PC-9 (cell line): ENCODE results near the gene MED16. TPM values are rescaled to one million over a fixed set of nuclear protein-coding genes. Genes with fewer than 3 reads are reported as not detected.
"Not testable (repeated sequence)": the region's sequence is repeated elsewhere in the genome, so short reads cannot be mapped to it uniquely, and the experiment has no call there.

Experiments
- BruUV-seq: library from RNA; stranded (reverse); fragments of 400-500 nt; replicated peaks from 2 replicates; lab custom pipeline; 2021; lab: Mats Ljungman, UMichigan
- CTCF ChIA-PET: fragments of 300-600 bp; sonication (Branson Sonifier 250); formaldehyde crosslinking; loops from one replicate; lab custom pipeline; 2022; ENCODE audit warnings: antibody characterized with exemption; lab: Charles Lee
- POLR2A ChIA-PET: fragments of 300-600 bp; sonication (Branson Sonifier 250); formaldehyde crosslinking; loops from one replicate; lab custom pipeline; 2022; ENCODE audit warnings: antibody characterized with exemption; ENCODE audit not compliant: unreplicated experiment; lab: Charles Lee
- DNase-seq, 2 experiments: peaks; one replicate each; pipeline versions ENCODE4 v3.0.0 to v3.0.0-alpha.2; 2015 to 2022; ENCODE audit warnings: mixed read lengths in 1 of 2
- H2AFZ ChIP-seq: fragments of 200-600 bp; sonication (generic); 2 replicates; pipeline ENCODE4 v1.8.1; 2017; ENCODE audit warnings: antibody characterized with exemption
- H3F3A ChIP-seq: fragments of 200-600 bp; sonication (generic); 2 replicates; pipeline ENCODE4 v1.8.1; 2017; ENCODE audit warnings: antibody characterized with exemption, mild to moderate bottlenecking, low read depth; ENCODE audit not compliant: insufficient read depth
- H3K27ac ChIP-seq: fragments of 200-600 bp; sonication (generic); 2 replicates; pipeline ENCODE4 v1.6.1; 2016; ENCODE audit warnings: mixed run types
- H3K27me3 ChIP-seq: fragments of 200-600 bp; sonication (generic); 2 replicates; pipeline ENCODE4 v1.6.1; 2016; ENCODE audit warnings: low read depth, mixed run types; ENCODE audit not compliant: insufficient read depth
- H3K36me3 ChIP-seq: fragments of 200-600 bp; sonication (generic); 2 replicates; pipeline ENCODE4 v1.6.1; 2016; ENCODE audit warnings: low read depth, mixed run types
- H3K4me1 ChIP-seq: fragments of 200-600 bp; sonication (generic); replicated peaks from 2 replicates; pipeline ENCODE4 v1.6.1; 2016; ENCODE audit warnings: mixed run types; ENCODE audit not compliant: insufficient read depth
- H3K4me2 ChIP-seq: fragments of 200-600 bp; sonication (generic); 2 replicates; pipeline ENCODE4 v1.6.1; 2017; ENCODE audit warnings: mixed run types
- H3K4me3 ChIP-seq: fragments of 200-600 bp; sonication (generic); 2 replicates; pipeline ENCODE4 v1.6.1; 2016; ENCODE audit warnings: mixed run types
- H3K79me2 ChIP-seq: fragments of 200-600 bp; sonication (generic); 2 replicates; pipeline ENCODE4 v1.6.1; 2017; ENCODE audit warnings: low read depth, mixed run types
- H3K9me2 ChIP-seq: fragments of 200-600 bp; sonication (generic); 2 replicates; pipeline ENCODE4 v1.8.1; 2017; ENCODE audit warnings: mild to moderate bottlenecking; ENCODE audit not compliant: insufficient read depth
- H3K9me3 ChIP-seq: fragments of 200-600 bp; sonication (generic); 2 replicates; pipeline ENCODE4 v1.8.1; 2016; ENCODE audit warnings: low read depth; ENCODE audit not compliant: insufficient read depth
- H4K20me1 ChIP-seq: fragments of 200-600 bp; sonication (generic); 2 replicates; pipeline ENCODE4 v1.8.1; 2017; ENCODE audit not compliant: insufficient read depth
- CTCF ChIP-seq: fragments of 200-600 bp; sonication (generic); conservative IDR thresholded peaks from 2 replicates; pipeline ENCODE4 v1.6.1; 2017; ENCODE audit warnings: mixed run types, antibody characterized with exemption, mild to moderate bottlenecking, moderate library complexity
- EZH2 ChIP-seq: fragments of 200-600 bp; sonication (generic); IDR thresholded peaks from 2 replicates; pipeline ENCODE4 v1.8.0; 2017; ENCODE audit warnings: antibody characterized with exemption, low read depth
- intact Hi-C: fragments of 100-400 bp; cut with micrococcal nuclease; formaldehyde crosslinking; loops from one replicate; pipeline ENCODE4 v1.10.0; 2022; ENCODE audit not compliant: unreplicated experiment
- total RNA-seq: library from RNA; stranded (reverse); gene quantifications from 2 replicates; pipeline ENCODE4 v1.2.3, GENCODE V29; 2021

The MED16 gene
- total RNA-seq, 1 experiment from 2014 or later, result 54.7 TPM

GRCh38 chr19:879711-880438 lies 13.1 kb downstream of the MED16 start:
- Histone ChIP-seq H3K4me3 (no peak overlapping the region), H4K20me1 (peaks cover 31% of the 10 kb centered on the region), H2AFZ (no peak overlapping the region), H3K9me3 (no peaks in the 10 kb centered on the region), H3F3A (peaks cover 10% of the 10 kb centered on the region; the same call in 1 of the 2 replicates), H3K9me2 (no peaks in the 10 kb centered on the region), H3K4me1 (peaks cover 13% of the 10 kb centered on the region), H3K36me3 (no peaks in the 10 kb centered on the region), H3K79me2 (no peaks in the 10 kb centered on the region), H3K27ac (no peak overlapping the region), H3K4me2 (no peak overlapping the region), H3K27me3 (no peaks in the 10 kb centered on the region)
- intact Hi-C loops, result no loop called here
- BruUV-seq, result no TSS peak
- POLR2A ChIA-PET, result interaction anchor here (1.0 kb wide), 1 partner anchor 147 kb away, joined by 6 read pairs; no protein-coding TSS in a partner anchor
- TF ChIP-seq EZH2, result no peak
- TF ChIP-seq CTCF, result no peak
- CTCF ChIA-PET, result interaction anchor here (0.9 kb wide), 1 partner anchor 190 kb away, joined by 5 read pairs; no protein-coding TSS in a partner anchor
- no peak for DNase-seq

DNA sequence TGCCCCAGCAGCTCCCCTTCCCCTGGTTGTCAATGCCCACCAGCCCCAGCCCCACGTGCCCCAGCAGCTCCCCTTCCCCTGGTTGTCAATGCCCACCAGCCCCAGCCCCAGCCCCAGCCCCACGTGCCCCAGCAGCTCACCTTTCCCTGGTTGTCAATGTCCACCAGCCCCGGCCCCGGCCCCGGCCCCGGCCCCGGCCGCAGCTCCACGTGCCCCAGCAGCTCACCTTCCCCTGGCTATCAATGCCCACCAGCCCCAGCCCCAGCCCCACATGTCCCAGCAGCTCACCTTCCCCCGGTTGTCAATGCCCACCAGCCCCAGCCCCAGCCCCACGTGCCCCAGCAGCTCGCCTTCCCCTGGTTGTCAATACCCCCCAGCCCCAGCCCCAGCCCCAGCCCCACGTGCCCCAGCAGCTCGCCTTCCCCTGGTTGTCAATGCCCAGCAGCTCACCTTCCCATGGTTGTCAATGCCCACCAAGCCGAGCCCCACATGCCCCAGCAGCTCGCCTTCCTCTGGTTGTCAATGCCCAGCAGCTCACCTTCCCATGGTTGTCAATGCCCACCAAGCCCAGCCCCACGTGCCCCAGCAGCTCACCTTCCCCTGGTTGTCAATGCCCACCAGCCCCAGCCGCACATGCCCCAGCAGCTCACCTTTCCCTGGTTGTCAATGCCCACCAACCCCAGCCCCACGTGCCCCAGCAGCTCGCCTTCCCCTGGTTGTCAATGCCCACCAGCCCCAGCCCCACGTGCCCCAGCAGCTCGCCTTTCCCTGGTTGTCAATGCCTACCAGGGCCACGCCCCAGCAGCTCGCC lies 14.0 kb downstream of the MED16 start:
- DNase-seq, H3K4me3 ChIP-seq, H3K27ac ChIP-seq, H3K4me1 ChIP-seq, H3K79me2 ChIP-seq, BruUV-seq, intact Hi-C loops, H2AFZ ChIP-seq, H3K9me3 ChIP-seq, H3K36me3 ChIP-seq, H3F3A ChIP-seq, H3K27me3 ChIP-seq, H3K9me2 ChIP-seq, H3K4me2 ChIP-seq: not testable (repeated sequence)
- CTCF ChIA-PET, result interaction anchor here (0.6 to 0.9 kb wide), 2 partner anchors 189 to 205 kb away, joined by 3 to 5 read pairs; no protein-coding TSS in a partner anchor
- POLR2A ChIA-PET, result interaction anchor here (0.6 to 1.0 kb wide), 3 partner anchors 27 to 148 kb away, joined by 5 to 12 read pairs (median 6); no protein-coding TSS in a partner anchor
- H4K20me1 ChIP-seq, result peaks cover 22% of the 10 kb centered on the region

GRCh38 chr19:877992-878660 lies 14.9 kb downstream of the MED16 start:
- H3K9me3 ChIP-seq, H3K9me2 ChIP-seq, H3K4me3 ChIP-seq, H3K4me2 ChIP-seq, H3K4me1 ChIP-seq, BruUV-seq, H3K27me3 ChIP-seq, H3K27ac ChIP-seq, H2AFZ ChIP-seq, DNase-seq, H3K36me3 ChIP-seq, H3K79me2 ChIP-seq, intact Hi-C loops: not testable (repeated sequence)
- H3F3A ChIP-seq, result peaks cover 12% of the 10 kb centered on the region; the same call in 1 of the 2 replicates
- ChIA-PET CTCF (interaction anchor here (0.6 kb wide), 1 partner anchor 206 kb away, joined by 3 read pairs; no protein-coding TSS in a partner anchor), POLR2A (interaction anchor here (0.6 kb wide), 1 partner anchor 28 kb away, joined by 12 read pairs; no protein-coding TSS in a partner anchor)
- peaks cover 21% of the 10 kb centered on the region for H4K20me1 ChIP-seq
